ENCODE measurements around the gene MAP7. TPM values are rescaled to one million over a fixed set of nuclear protein-coding genes. Genes with fewer than 3 reads are reported as not detected.

The MAP7 gene
- total and polyA plus RNA-seq, 9 of the 15 experiments (the other 6 are each of a cell fraction or from before 2014, with no cell fraction given): 0.76 to 7.7 (median 3.9) TPM

DNA sequence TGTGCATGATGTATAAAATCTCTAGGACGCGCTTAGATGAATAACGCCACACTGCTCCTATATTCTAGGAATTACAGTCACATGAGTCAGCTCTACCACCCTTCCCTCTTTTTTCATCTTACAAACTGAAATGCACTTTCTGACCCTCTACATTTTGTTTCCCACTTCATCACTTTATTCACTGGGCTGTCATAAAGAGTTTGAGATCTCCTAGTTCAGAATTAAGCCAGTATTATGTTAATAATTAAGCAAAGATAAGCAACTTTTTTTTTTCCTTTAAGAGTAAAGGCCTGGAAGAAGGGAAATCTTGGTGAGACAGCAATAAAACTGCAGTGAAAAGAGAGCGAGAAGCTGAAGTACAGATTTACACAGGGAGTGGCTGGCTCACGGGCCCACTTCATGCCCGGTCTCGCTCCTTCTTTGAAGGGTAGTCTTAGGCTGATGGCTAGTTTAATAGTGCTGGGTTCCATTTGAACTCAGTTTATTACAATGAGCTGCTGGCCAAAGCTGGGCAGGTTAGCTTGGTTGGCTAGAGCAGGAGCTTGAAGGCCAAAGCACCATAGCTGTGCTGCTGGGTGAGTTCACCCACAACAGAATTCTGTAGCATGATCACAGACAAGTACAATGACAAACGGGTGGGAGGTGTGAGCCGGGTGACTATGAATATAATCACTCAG, 110.6 kb downstream of the MAP7 start:
- DNase-seq (ENCODE audit: extremely low read depth in 1 of 4, low spot score in 3 of 4) (no peak), ATAC-seq (peak; percentile 67), FAIRE-seq (no peak)
- Histone ChIP-seq H3K4me3 (no peak overlapping the region), H2AFZ (ENCODE audit: low read depth, low read length) (no peak overlapping the region), H3K79me2 (ENCODE audit: control insufficient read depth, insufficient read depth, low read length) (no peaks in the 10 kb centered on the region), H3K4me1 (replicated peaks in 1 of 2; ENCODE audit: control insufficient read depth in 2 of 2, insufficient read depth in 2 of 2, low read length in 2 of 2) (peaks cover 0 to 5% of the 10 kb centered on the region in 2 experiments; a peak in 2 of 5 replicates), H3K9me1 (ENCODE audit: control insufficient read depth, insufficient read depth, low read length) (no peaks in the 10 kb centered on the region), H3K9ac (ENCODE audit: insufficient read depth in 1 of 2, low read depth in 2 of 2, low read length in 2 of 2) (no peak overlapping the region; a peak in 1 of 4 replicates), H3K36me3 (ENCODE audit: control insufficient read depth, insufficient read depth, low read length) (no peaks in the 10 kb centered on the region), H3K27me3 (ENCODE audit: control insufficient read depth in 2 of 2, insufficient read depth in 2 of 2, low read length in 2 of 2) (no peaks in the 10 kb centered on the region), H3K9me3 (replicated peaks; ENCODE audit: control insufficient read depth, insufficient read depth, low read depth, low read length) (no peaks in the 10 kb centered on the region), H3K4me2 (ENCODE audit: insufficient read depth, low read length) (no peak overlapping the region), H3K27ac (ENCODE audit: extremely low read depth, low read depth, low read length) (no peak overlapping the region), H4K20me1 (replicated peaks; ENCODE audit: control insufficient read depth, insufficient read depth, low read length) (no peaks in the 10 kb centered on the region)
- in situ Hi-C loops (cut with MboI) (no loop called here), intact Hi-C loops (cut with micrococcal nuclease) (no loop called here)
- CTCF ChIA-PET (ENCODE audit: low intra/inter-chr PET ratio): no interaction called here
- BruUV-seq (replicated peaks): no TSS peak
- POLR2A ChIA-PET: interaction anchor here (0.6 kb wide), 1 partner anchor 946 kb away, joined by 5 read pairs; no protein-coding TSS in a partner anchor
- WGBS (ENCODE audit: insufficient coverage, low coverage, missing lambda C conversion rate): 18% methylated on average over 9 of the region's 9 CpGs
- TF ChIP-seq, protein P1, sequence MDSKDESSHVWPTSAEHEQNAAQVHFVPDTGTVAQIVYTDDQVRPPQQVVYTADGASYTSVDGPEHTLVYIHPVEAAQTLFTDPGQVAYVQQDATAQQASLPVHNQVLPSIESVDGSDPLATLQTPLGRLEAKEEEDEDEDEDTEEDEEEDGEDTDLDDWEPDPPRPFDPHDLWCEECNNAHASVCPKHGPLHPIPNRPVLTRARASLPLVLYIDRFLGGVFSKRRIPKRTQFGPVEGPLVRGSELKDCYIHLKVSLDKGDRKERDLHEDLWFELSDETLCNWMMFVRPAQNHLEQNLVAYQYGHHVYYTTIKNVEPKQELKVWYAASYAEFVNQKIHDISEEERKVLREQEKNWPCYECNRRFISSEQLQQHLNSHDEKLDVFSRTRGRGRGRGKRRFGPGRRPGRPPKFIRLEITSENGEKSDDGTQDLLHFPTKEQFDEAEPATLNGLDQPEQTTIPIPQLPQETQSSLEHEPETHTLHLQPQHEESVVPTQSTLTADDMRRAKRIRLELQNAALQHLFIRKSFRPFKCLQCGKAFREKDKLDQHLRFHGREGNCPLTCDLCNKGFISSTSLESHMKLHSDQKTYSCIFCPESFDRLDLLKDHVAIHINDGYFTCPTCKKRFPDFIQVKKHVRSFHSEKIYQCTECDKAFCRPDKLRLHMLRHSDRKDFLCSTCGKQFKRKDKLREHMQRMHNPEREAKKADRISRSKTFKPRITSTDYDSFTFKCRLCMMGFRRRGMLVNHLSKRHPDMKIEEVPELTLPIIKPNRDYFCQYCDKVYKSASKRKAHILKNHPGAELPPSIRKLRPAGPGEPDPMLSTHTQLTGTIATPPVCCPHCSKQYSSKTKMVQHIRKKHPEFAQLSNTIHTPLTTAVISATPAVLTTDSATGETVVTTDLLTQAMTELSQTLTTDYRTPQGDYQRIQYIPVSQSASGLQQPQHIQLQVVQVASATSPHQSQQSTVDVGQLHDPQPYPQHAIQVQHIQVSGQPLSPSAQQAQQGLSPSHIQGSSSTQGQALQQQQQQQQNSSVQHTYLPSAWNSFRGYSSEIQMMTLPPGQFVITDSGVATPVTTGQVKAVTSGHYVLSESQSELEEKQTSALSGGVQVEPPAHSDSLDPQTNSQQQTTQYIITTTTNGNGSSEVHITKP (IDR thresholded peaks at IDR 0.05; ENCODE audit: partially characterized antibody): no peak
- TF ChIP-seq, protein P2, sequence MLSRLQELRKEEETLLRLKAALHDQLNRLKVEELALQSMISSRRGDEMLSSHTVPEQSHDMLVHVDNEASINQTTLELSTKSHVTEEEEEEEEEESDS (CRISPR knock-in tag; IDR thresholded peaks at IDR 0.05): no peak
- TF ChIP-seq NFE2 (IDR thresholded peaks at IDR 0.05; ENCODE audit: low read depth) (peak; percentile 62), TCF7L2 (IDR thresholded peaks at IDR 0.05; ENCODE audit: low read depth, low read length) (no peak), NFE2L1 (tag; IDR thresholded peaks at IDR 0.05; ENCODE audit: borderline replicate concordance, low read depth) (no peak), ZFX (CRISPR knock-in tag; IDR thresholded peaks at IDR 0.05) (no peak), PTRF (tag; IDR thresholded peaks at IDR 0.05) (no peak), ELF4 (CRISPR knock-in tag; IDR thresholded peaks at IDR 0.05) (no peak), BACH1 (tag; IDR thresholded peaks at IDR 0.05) (peak; percentile 72), MEIS2 (IDR thresholded peaks at IDR 0.05; ENCODE audit: partially characterized antibody) (no peak), DNMT1 (IDR thresholded peaks at IDR 0.05) (no peak), ZZZ3 (IDR thresholded peaks at IDR 0.05) (no peak)
- TF ChIP-seq, protein P3, sequence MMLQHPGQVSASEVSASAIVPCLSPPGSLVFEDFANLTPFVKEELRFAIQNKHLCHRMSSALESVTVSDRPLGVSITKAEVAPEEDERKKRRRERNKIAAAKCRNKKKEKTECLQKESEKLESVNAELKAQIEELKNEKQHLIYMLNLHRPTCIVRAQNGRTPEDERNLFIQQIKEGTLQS (IDR thresholded peaks at IDR 0.05): peak; percentile 53; the same call in 1 of the 2 replicates
- TF ChIP-seq, protein P3 (CRISPR knock-in tag; conservative IDR thresholded peaks at IDR 0.05): no peak
- TF ChIP-seq, protein P4, sequence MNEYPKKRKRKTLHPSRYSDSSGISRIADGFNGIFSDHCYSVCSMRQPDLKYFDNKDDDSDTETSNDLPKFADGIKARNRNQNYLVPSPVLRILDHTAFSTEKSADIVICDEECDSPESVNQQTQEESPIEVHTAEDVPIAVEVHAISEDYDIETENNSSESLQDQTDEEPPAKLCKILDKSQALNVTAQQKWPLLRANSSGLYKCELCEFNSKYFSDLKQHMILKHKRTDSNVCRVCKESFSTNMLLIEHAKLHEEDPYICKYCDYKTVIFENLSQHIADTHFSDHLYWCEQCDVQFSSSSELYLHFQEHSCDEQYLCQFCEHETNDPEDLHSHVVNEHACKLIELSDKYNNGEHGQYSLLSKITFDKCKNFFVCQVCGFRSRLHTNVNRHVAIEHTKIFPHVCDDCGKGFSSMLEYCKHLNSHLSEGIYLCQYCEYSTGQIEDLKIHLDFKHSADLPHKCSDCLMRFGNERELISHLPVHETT (CRISPR knock-in tag; conservative IDR thresholded peaks at IDR 0.05 in 1 of 2, IDR thresholded peaks at IDR 0.05 in 1 of 2): no peak
